Measurements from ENCODE around the gene TTC3.

TTC3 gene

GRCh38 chr21:37233551-37234146 lies 160.6 kb downstream of the TTC3 start:
- no peak overlapping the region for H3K4me3 ChIP-seq (ENCODE audit: low read length in 2 of 2)
- DNase-seq (ENCODE audit: low spot score): no peak
- H3K9me3 ChIP-seq (replicated peaks in 1 of 2; ENCODE audit: control insufficient read depth in 2 of 2, insufficient read depth in 1 of 2, low read depth in 1 of 2, low read length in 2 of 2): no peaks in the 10 kb centered on the region
- no peak overlapping the region for H4K8ac ChIP-seq (ENCODE audit: low read depth, low read length)
- no peak overlapping the region for H3K27ac ChIP-seq (replicated peaks; ENCODE audit: low read length)
- WGBS, 2 donors (ENCODE audit: extremely low coverage in 2 of 2, insufficient read length in 2 of 2, insufficient replicate concordance in 1 of 2): no CpG with 5 or more reads among the region's 9 CpGs
- no peak overlapping the region for H2BK5ac ChIP-seq (ENCODE audit: low read length)
- no peak overlapping the region for H3K23ac ChIP-seq (ENCODE audit: low read depth, low read length, poor library complexity)
- H3K18ac ChIP-seq (ENCODE audit: low read length): no peak overlapping the region
- no peak overlapping the region for H2AFZ ChIP-seq (ENCODE audit: low read length)
- no peak overlapping the region for H2BK15ac ChIP-seq (ENCODE audit: low read length)
- H2AK5ac ChIP-seq (ENCODE audit: low read depth, low read length): no peak overlapping the region
- no peak overlapping the region for H4K91ac ChIP-seq (ENCODE audit: low read depth, low read length, poor library complexity)
- H3K27me3 ChIP-seq (ENCODE audit: control insufficient read depth in 3 of 3, insufficient read depth in 3 of 3, low read depth in 1 of 3, low read length in 3 of 3): no peaks in the 10 kb centered on the region
- H3K79me1 ChIP-seq (ENCODE audit: low read depth, low read length): no peaks in the 10 kb centered on the region
- no peak overlapping the region for H3K9ac ChIP-seq (ENCODE audit: low read depth, low read length, poor library complexity)
- no peak overlapping the region for H2BK12ac ChIP-seq (ENCODE audit: low read length)
- no peak overlapping the region for H3K4me2 ChIP-seq (ENCODE audit: insufficient read depth, low read length, poor library complexity, severe bottlenecking)
- no peaks in the 10 kb centered on the region for H3K4me1 ChIP-seq (ENCODE audit: control insufficient read depth in 2 of 2, insufficient read depth in 1 of 2, low read depth in 1 of 2, low read length in 2 of 2)
- H3K4ac ChIP-seq (ENCODE audit: low read length): no peak overlapping the region
- H3K36me3 ChIP-seq (replicated peaks in 1 of 2; ENCODE audit: control insufficient read depth in 2 of 2, insufficient read depth in 2 of 2, low read length in 2 of 2): peaks cover 10 to 93% of the 10 kb centered on the region in 2 donors
- no peak overlapping the region for H3K14ac ChIP-seq (ENCODE audit: low read length)
- H2BK120ac ChIP-seq (ENCODE audit: low read depth, low read length): no peak overlapping the region

- H2BK15ac ChIP-seq (ENCODE audit: low read length): no peak overlapping the region
- no peaks in the 10 kb centered on the region for H3K4me1 ChIP-seq (ENCODE audit: control insufficient read depth in 2 of 2, insufficient read depth in 1 of 2, low read depth in 1 of 2, low read length in 2 of 2)
- no peak for DNase-seq (ENCODE audit: low spot score)
- H2AK5ac ChIP-seq (ENCODE audit: low read depth, low read length): no peak overlapping the region
- H3K9ac ChIP-seq (ENCODE audit: low read depth, low read length, poor library complexity): no peak overlapping the region
- no peak overlapping the region for H2BK5ac ChIP-seq (ENCODE audit: low read length)
- peaks cover 4% of the 10 kb centered on the region for H3K79me1 ChIP-seq (ENCODE audit: low read depth, low read length)
- H4K91ac ChIP-seq (ENCODE audit: low read depth, low read length, poor library complexity): no peak overlapping the region
- no peaks in the 10 kb centered on the region for H3K9me3 ChIP-seq (replicated peaks in 1 of 2; ENCODE audit: control insufficient read depth in 2 of 2, insufficient read depth in 1 of 2, low read depth in 1 of 2, low read length in 2 of 2)
- H3K4me2 ChIP-seq (ENCODE audit: insufficient read depth, low read length, poor library complexity, severe bottlenecking): no peak overlapping the region
- no peaks in the 10 kb centered on the region for H3K27me3 ChIP-seq (ENCODE audit: control insufficient read depth in 3 of 3, insufficient read depth in 3 of 3, low read depth in 1 of 3, low read length in 3 of 3)
- no CpG with 5 or more reads among the region's 2 CpGs for WGBS, 2 donors (ENCODE audit: extremely low coverage in 2 of 2, insufficient read length in 2 of 2, insufficient replicate concordance in 1 of 2)
- no peak overlapping the region for H2AFZ ChIP-seq (ENCODE audit: low read length)
- no peak overlapping the region for H2BK12ac ChIP-seq (ENCODE audit: low read length)
- H3K23ac ChIP-seq (ENCODE audit: low read depth, low read length, poor library complexity): no peak overlapping the region
- no peak overlapping the region for H3K4me3 ChIP-seq (ENCODE audit: low read length in 2 of 2)
- no peak overlapping the region for H3K14ac ChIP-seq (ENCODE audit: low read length)
- H3K4ac ChIP-seq (ENCODE audit: low read length): no peak overlapping the region
- no peak overlapping the region for H3K27ac ChIP-seq (replicated peaks; ENCODE audit: low read length)
- no peak overlapping the region for H3K18ac ChIP-seq (ENCODE audit: low read length)
- H2BK120ac ChIP-seq (ENCODE audit: low read depth, low read length): no peak overlapping the region
- no peak overlapping the region for H4K8ac ChIP-seq (ENCODE audit: low read depth, low read length)
- peaks cover 5 to 87% of the 10 kb centered on the region in 2 donors for H3K36me3 ChIP-seq (replicated peaks in 1 of 2; ENCODE audit: control insufficient read depth in 2 of 2, insufficient read depth in 2 of 2, low read length in 2 of 2)
Measured at GRCh38 chr21:37237346-37237745, 164.3 kb downstream of the TTC3 start.

- no peak overlapping the region for H2AK5ac ChIP-seq (ENCODE audit: low read depth, low read length)
- no peak overlapping the region for H2BK15ac ChIP-seq (ENCODE audit: low read length)
- no peak overlapping the region for H2BK120ac ChIP-seq (ENCODE audit: low read depth, low read length)
- no peak overlapping the region for H4K8ac ChIP-seq (ENCODE audit: low read depth, low read length)
- H3K4me1 ChIP-seq (ENCODE audit: control insufficient read depth in 2 of 2, insufficient read depth in 1 of 2, low read depth in 1 of 2, low read length in 2 of 2): no peaks in the 10 kb centered on the region
- H3K14ac ChIP-seq (ENCODE audit: low read length): no peak overlapping the region
- H2AFZ ChIP-seq (ENCODE audit: low read length): no peak overlapping the region
- no peak overlapping the region for H3K4me2 ChIP-seq (ENCODE audit: insufficient read depth, low read length, poor library complexity, severe bottlenecking)
- H3K27me3 ChIP-seq (ENCODE audit: control insufficient read depth in 3 of 3, insufficient read depth in 3 of 3, low read depth in 1 of 3, low read length in 3 of 3): no peaks in the 10 kb centered on the region
- no peak overlapping the region for H3K9ac ChIP-seq (ENCODE audit: low read depth, low read length, poor library complexity)
- no peak overlapping the region for H4K91ac ChIP-seq (ENCODE audit: low read depth, low read length, poor library complexity)
- H3K4ac ChIP-seq (ENCODE audit: low read length): no peak overlapping the region
- H3K4me3 ChIP-seq (ENCODE audit: low read length in 2 of 2): no peak overlapping the region
- DNase-seq (ENCODE audit: low spot score): no peak
- no peak overlapping the region for H2BK5ac ChIP-seq (ENCODE audit: low read length)
- H2BK12ac ChIP-seq (ENCODE audit: low read length): no peak overlapping the region
- H3K79me1 ChIP-seq (ENCODE audit: low read depth, low read length): peaks cover 4% of the 10 kb centered on the region
- peaks cover 5 to 82% of the 10 kb centered on the region in 2 donors for H3K36me3 ChIP-seq (replicated peaks in 1 of 2; ENCODE audit: control insufficient read depth in 2 of 2, insufficient read depth in 2 of 2, low read length in 2 of 2)
- no peaks in the 10 kb centered on the region for H3K9me3 ChIP-seq (replicated peaks in 1 of 2; ENCODE audit: control insufficient read depth in 2 of 2, insufficient read depth in 1 of 2, low read depth in 1 of 2, low read length in 2 of 2)
- no peak overlapping the region for H3K18ac ChIP-seq (ENCODE audit: low read length)
- H3K27ac ChIP-seq (replicated peaks; ENCODE audit: low read length): no peak overlapping the region
- H3K23ac ChIP-seq (ENCODE audit: low read depth, low read length, poor library complexity): no peak overlapping the region
- no CpG with 5 or more reads among the region's 4 CpGs for WGBS, 2 donors (ENCODE audit: extremely low coverage in 2 of 2, insufficient read length in 2 of 2, insufficient replicate concordance in 1 of 2)
Measured at GRCh38 chr21:37237764-37238163, 164.7 kb downstream of the TTC3 start.

GRCh38 chr21:37240978-37241377 lies 167.9 kb downstream of the TTC3 start:
- Histone ChIP-seq H2BK15ac (ENCODE audit: low read length) (no peak overlapping the region), H3K27ac (replicated peaks; ENCODE audit: low read length) (no peak overlapping the region), H2AK5ac (ENCODE audit: low read depth, low read length) (no peak overlapping the region), H3K27me3 (ENCODE audit: control insufficient read depth in 3 of 3, insufficient read depth in 3 of 3, low read depth in 1 of 3, low read length in 3 of 3) (no peaks in the 10 kb centered on the region), H2AFZ (ENCODE audit: low read length) (no peak overlapping the region), H3K36me3 (replicated peaks in 1 of 2; ENCODE audit: control insufficient read depth in 2 of 2, insufficient read depth in 2 of 2, low read length in 2 of 2) (peaks cover 2 to 56% of the 10 kb centered on the region in 2 donors), H3K4me1 (ENCODE audit: control insufficient read depth in 2 of 2, insufficient read depth in 1 of 2, low read depth in 1 of 2, low read length in 2 of 2) (peaks cover 0 to 5% of the 10 kb centered on the region in 2 donors), H3K23ac (ENCODE audit: low read depth, low read length, poor library complexity) (no peak overlapping the region), H3K79me1 (ENCODE audit: low read depth, low read length) (peaks cover 4% of the 10 kb centered on the region), H3K4me2 (ENCODE audit: insufficient read depth, low read length, poor library complexity, severe bottlenecking) (no peak overlapping the region), H3K9ac (ENCODE audit: low read depth, low read length, poor library complexity) (no peak overlapping the region), H2BK12ac (ENCODE audit: low read length) (no peak overlapping the region), H3K4ac (ENCODE audit: low read length) (no peak overlapping the region), H3K9me3 (replicated peaks in 1 of 2; ENCODE audit: control insufficient read depth in 2 of 2, insufficient read depth in 1 of 2, low read depth in 1 of 2, low read length in 2 of 2) (no peaks in the 10 kb centered on the region), H3K18ac (ENCODE audit: low read length) (no peak overlapping the region), H2BK5ac (ENCODE audit: low read length) (no peak overlapping the region), H3K4me3 (ENCODE audit: low read length in 2 of 2) (no peak overlapping the region), H4K8ac (ENCODE audit: low read depth, low read length) (no peak overlapping the region), H4K91ac (ENCODE audit: low read depth, low read length, poor library complexity) (no peak overlapping the region), H3K14ac (ENCODE audit: low read length) (no peak overlapping the region), H2BK120ac (ENCODE audit: low read depth, low read length) (no peak overlapping the region)
- no peak for DNase-seq (ENCODE audit: low spot score)
- no CpG with 5 or more reads among the region's 8 CpGs for WGBS, 2 donors (ENCODE audit: extremely low coverage in 2 of 2, insufficient read length in 2 of 2, insufficient replicate concordance in 1 of 2)

Measured in neuronal stem cell (in vitro differentiated cells).